Bronchial epithelial cell (primary cell): ENCODE results near the gene HMOX1. TPM values are rescaled to one million over a fixed set of nuclear protein-coding genes. Genes with fewer than 3 reads are reported as not detected.
A peak's percentile ranks its signal among the peaks of the same experiment; 100 is the strongest.
"Not testable (repeated sequence)": the region's sequence is repeated elsewhere in the genome, so short reads cannot be mapped to it uniquely, and the experiment has no call there.

Experiments
- DNase-seq: peaks from one replicate; pipeline ENCODE4 v3.0.0-alpha.2; 2010; ENCODE audit warnings: low read depth
- FAIRE-seq: peaks from 2 replicates; lab custom pipeline; 2011; peaks lifted over from hg19 to GRCh38; lab: Jason Lieb, UNC
- H3K27me3 ChIP-seq: 2 replicates; pipeline ENCODE4 v1.5.1; 2011; ENCODE audit warnings: low read length; ENCODE audit not compliant: control insufficient read depth, insufficient read depth
- H3K36me3 ChIP-seq: 2 replicates; pipeline ENCODE4 v1.5.1; 2011; ENCODE audit warnings: low read length; ENCODE audit not compliant: control insufficient read depth, insufficient read depth
- H3K4me3 ChIP-seq: 2 replicates; pipeline ENCODE4 v1.5.1; 2011; ENCODE audit warnings: mild to moderate bottlenecking, low read depth, low read length, control low read depth
- total RNA-seq: library from RNA; depleted of rRNA; stranded (reverse); fragments of >200 nt; gene quantifications from 2 replicates; pipeline ENCODE4 v1.2.1, GENCODE V29; 2014
- TF ChIP-seq, protein P1 (sequence below): IDR thresholded peaks from 2 replicates; pipeline ENCODE4 v1.5.1; 2011; ENCODE audit warnings: mild to moderate bottlenecking, moderate library complexity, low read length, control low read depth, inconsistent platforms; ENCODE audit not compliant: insufficient read depth, severe bottlenecking

The HMOX1 gene
- total RNA-seq, 1 donor from 2014 or later: 3.9 TPM

DNA sequence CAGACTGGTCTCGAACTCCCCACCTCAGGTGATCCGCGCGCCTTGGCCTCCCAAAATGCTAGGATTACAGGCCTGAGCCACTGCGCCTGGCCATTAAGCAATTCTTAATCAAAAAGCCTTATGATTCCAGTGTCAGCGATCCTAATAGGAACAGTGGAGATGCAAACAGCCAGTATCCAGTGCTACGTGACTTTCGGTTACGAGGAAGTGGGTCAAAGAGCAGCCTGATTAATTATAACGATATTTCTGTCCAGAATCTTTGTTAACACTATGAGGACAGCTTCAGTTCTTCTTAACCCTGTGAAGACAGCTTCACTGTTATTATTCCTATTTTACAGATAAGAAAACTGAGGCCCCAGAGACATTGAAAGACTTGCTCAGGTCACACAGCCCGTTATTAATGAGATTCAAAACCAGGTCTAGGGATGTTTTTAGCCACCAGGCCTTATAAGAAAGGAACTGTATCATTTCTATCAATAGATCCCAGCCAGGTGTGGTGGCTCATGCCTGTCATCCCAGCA, 17.3 kb upstream of the HMOX1 start:
- Histone ChIP-seq H3K36me3 (no peaks in the 10 kb centered on the region), H3K27me3 (no peaks in the 10 kb centered on the region), H3K4me3 (no peak overlapping the region)
- TF ChIP-seq, protein P1, sequence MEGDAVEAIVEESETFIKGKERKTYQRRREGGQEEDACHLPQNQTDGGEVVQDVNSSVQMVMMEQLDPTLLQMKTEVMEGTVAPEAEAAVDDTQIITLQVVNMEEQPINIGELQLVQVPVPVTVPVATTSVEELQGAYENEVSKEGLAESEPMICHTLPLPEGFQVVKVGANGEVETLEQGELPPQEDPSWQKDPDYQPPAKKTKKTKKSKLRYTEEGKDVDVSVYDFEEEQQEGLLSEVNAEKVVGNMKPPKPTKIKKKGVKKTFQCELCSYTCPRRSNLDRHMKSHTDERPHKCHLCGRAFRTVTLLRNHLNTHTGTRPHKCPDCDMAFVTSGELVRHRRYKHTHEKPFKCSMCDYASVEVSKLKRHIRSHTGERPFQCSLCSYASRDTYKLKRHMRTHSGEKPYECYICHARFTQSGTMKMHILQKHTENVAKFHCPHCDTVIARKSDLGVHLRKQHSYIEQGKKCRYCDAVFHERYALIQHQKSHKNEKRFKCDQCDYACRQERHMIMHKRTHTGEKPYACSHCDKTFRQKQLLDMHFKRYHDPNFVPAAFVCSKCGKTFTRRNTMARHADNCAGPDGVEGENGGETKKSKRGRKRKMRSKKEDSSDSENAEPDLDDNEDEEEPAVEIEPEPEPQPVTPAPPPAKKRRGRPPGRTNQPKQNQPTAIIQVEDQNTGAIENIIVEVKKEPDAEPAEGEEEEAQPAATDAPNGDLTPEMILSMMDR: no peak
- FAIRE-seq (no peak), DNase-seq (no peak)

DNA sequence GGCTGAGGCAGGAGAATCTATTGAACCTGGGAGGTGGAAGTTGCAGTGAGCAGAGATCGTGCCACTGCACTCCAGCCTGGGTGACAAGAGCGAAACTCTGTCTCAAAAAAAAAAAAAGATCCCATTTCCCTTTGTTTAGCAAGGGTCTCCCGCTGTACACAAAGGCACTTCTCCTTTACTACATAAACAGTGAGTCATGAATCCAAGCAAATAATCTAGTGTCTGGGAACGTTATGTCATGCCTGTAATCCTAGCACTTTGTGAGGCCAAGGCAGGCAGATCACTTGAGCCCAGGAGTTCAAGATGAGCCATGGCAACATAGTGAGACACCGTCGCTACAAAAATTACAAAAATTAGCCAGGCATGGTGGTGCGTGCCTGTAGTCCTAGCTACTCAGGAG, 16.7 kb upstream of the HMOX1 start:
- peak; percentile 79 for DNase-seq
- not testable (repeated sequence) for FAIRE-seq, H3K36me3 ChIP-seq, H3K27me3 ChIP-seq, H3K4me3 ChIP-seq

DNA sequence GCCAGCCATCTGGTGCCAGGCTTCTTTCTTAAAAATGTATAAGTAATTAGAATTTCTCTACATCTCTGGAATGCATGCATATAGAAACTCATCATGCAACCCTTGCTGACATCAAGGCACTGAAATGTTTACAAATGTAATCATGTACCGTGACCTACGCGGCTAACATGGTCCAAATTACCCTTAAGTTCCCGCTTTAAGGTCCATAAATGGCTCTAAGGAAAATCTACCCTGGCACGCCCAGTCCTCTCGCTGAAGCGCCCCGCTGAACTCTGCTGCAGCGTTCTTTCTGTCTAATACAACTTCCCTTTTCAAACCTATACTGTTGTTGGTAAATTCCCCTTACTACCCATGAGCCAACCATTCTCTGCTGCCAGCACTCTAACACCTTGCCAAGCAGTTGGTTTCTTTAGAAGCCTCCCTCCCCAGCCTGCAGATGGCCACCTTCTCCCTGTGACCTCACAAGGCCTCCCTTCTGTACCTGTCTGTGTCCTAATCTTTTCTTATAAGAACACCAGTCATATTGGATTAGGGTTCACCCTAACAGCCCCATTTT, 13.5 kb upstream of the HMOX1 start:
- H3K27me3 ChIP-seq: no peaks in the 10 kb centered on the region
- H3K4me3 ChIP-seq: no peak overlapping the region
- TF ChIP-seq, protein P1: no peak
- H3K36me3 ChIP-seq: no peaks in the 10 kb centered on the region
- DNase-seq (no peak), FAIRE-seq (no peak)

DNA sequence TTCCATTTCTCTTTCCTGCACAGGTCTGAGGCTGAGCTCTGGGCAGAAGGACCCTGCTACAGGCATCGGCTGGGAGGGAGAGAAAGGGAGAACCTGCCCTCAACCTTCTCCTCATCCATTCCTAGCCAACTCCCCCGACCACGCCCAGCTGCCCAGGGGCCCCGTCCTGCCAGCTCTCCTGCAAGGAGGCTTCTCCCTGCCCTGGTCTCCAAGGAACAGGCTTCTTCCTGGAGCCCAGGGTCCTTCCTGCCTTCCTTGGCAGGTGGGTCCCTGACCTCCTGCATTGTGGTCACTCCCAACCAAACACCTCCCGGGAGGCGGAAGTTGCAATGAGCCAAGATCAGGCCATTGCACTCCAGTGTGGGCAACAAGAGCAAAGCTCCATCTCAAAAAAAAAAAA, 12.5 kb upstream of the HMOX1 start:
- no peak for DNase-seq
- TF ChIP-seq, protein P1: no peak

DNA sequence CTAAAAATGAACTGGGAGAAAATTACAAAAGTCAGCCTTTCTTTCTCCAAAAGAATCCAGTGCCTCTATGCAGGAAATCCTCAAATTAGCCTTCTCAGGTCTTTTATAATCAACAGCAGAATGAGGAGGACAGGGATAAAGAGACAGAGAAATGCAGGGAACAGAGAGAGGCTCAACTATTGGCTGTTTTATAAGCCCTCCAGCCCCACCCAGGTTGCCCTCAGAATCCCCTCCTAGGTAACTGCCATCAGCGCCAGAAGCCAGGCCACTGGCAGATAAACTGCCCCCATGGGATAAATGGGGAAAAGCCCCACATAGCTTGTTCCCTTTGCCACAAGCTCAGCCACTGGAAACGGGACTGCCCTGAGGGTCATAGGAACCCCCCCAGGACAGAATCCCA, 10.9 kb upstream of the HMOX1 start:
- Histone ChIP-seq H3K27me3 (no peaks in the 10 kb centered on the region), H3K36me3 (no peaks in the 10 kb centered on the region), H3K4me3 (no peak overlapping the region)
- FAIRE-seq: no peak
- DNase-seq: no peak
- TF ChIP-seq, protein P1: no peak

More for the DNA sequence above, 12.5 kb upstream of the HMOX1 start:
- FAIRE-seq: no peak
- Histone ChIP-seq H3K4me3 (no peak overlapping the region), H3K36me3 (no peaks in the 10 kb centered on the region), H3K27me3 (no peaks in the 10 kb centered on the region)

DNA sequence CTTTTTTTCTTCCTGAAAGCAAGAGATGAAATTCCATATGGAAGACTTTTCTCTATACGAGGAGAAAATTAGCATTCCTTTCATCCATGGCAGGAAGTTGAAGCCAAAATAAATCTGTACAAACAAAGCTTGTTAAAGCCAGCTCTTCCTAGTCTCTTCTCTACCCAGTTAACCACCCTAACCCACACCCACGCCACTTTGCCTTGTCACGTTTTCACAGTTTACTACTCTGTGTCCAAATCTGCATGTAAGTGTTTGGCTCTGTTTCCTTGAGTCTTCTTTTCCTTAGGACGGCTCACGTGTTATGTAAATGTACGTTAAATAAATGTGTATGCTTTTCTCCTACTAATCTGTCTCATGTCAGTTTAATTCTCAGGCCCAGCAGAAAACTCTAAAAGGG, 7.1 kb upstream of the HMOX1 start:
- no peak overlapping the region for H3K4me3 ChIP-seq
- DNase-seq (no peak), FAIRE-seq (no peak)
- no peaks in the 10 kb centered on the region for H3K36me3 ChIP-seq
- no peaks in the 10 kb centered on the region for H3K27me3 ChIP-seq
- TF ChIP-seq, protein P1: no peak
